ENCODE measurements around the gene GLT8D1. TPM values are rescaled to one million over a fixed set of nuclear protein-coding genes. Genes with fewer than 3 reads are reported as not detected.

GLT8D1 gene
- polyA plus RNA-seq, 2 of the 4 experiments (the other 2 are of a cell fraction), result 37.3 to 58.5 TPM

DNA sequence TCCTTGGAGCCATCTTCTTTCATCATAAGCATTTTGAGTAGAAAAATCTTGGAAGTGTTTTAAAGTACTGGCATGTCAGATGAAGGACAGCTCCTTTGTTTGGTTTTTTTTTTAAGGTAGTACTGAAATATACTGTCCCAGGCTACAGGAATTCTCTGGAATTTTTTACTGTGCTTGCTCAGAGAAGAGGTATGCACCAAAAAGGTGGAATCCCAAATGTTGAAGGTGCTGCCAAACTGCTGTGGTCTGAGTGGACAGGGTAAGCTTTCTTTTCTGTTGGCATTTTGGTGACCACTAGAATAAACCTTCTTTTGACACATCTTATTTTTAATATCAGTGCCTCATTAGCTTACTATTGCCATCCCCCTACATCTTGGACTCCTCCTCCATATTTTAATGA, 12.5 kb downstream of the GLT8D1 start:
- ATAC-seq (no peak), DNase-seq (ENCODE audit: low read depth in 1 of 2, low spot score in 1 of 2) (no peak), FAIRE-seq (no peak)
- Histone ChIP-seq H3K4me1 (peaks cover 13% of the 10 kb centered on the region; the same call in 2 of the 3 replicates), H3K4me3 (no peak overlapping the region), H3K27ac (no peak overlapping the region), H3K4me2 (no peak overlapping the region), H3K9me3 (no peaks in the 10 kb centered on the region)
- ChIA-PET CTCF (no interaction called here), POLR2A (interaction anchor here (0.6 kb wide), 1 partner anchor 157 kb away, joined by 3 read pairs; the partner anchor contains the start of gene UQCC5)
- TF ChIP-seq JUNB (IDR thresholded peaks at IDR 0.05) (no peak), TP53 (CRISPR knock-in tag; IDR thresholded peaks at IDR 0.05) (no peak), RNF2 (IDR thresholded peaks at IDR 0.05; ENCODE audit: borderline replicate concordance, low read depth) (no peak), KDM1A (IDR thresholded peaks at IDR 0.05; ENCODE audit: low read depth) (no peak)
- TF ChIP-seq, protein P1, sequence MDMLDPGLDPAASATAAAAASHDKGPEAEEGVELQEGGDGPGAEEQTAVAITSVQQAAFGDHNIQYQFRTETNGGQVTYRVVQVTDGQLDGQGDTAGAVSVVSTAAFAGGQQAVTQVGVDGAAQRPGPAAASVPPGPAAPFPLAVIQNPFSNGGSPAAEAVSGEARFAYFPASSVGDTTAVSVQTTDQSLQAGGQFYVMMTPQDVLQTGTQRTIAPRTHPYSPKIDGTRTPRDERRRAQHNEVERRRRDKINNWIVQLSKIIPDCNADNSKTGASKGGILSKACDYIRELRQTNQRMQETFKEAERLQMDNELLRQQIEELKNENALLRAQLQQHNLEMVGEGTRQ (IDR thresholded peaks at IDR 0.05), result no peak
- TF ChIP-seq, protein P2, sequence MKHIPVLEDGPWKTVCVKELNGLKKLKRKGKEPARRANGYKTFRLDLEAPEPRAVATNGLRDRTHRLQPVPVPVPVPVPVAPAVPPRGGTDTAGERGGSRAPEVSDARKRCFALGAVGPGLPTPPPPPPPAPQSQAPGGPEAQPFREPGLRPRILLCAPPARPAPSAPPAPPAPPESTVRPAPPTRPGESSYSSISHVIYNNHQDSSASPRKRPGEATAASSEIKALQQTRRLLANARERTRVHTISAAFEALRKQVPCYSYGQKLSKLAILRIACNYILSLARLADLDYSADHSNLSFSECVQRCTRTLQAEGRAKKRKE (CRISPR knock-in tag; IDR thresholded peaks at IDR 0.05; ENCODE audit: low read depth), result no peak

DNA sequence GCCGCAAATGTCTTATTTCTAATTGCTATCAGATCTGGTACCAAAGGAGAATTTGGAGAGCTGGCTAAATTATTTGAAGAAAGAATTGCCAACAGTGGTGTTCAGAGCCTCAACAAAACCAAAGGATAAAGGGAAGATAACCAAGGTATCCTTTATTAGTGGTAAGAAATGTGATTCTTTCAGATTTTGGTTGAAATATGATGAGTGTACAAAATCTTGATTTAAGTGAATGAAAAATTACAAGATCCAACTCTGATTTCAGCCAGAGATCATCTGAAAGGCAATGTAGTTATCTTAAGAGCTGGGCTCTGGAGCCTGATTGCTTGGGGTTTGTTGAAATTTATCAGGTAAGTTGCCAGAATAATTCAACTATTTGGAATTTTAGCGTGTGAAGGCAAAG, 15.0 kb downstream of the GLT8D1 start:
- WGBS (ENCODE audit: missing lambda C conversion rate), result 86% methylated on average over 2 of the region's 2 CpGs
- no peak for DNase-seq (ENCODE audit: low read depth in 1 of 2, low spot score in 1 of 2)
- no peak for TF ChIP-seq TFCP2L1 (CRISPR knock-in tag; IDR thresholded peaks at IDR 0.05)
- TF ChIP-seq MAFK (IDR thresholded peaks at IDR 0.05; ENCODE audit: partially characterized antibody), result peak; percentile 65
- FAIRE-seq, result no peak
- ChIA-PET POLR2A (interaction anchor here (1.4 kb wide), 1 partner anchor 15 kb away, joined by 6 read pairs; the partner anchor contains the start of genes GLT8D1 and SPCS1), CTCF (interaction anchor here (0.6 to 1.6 kb wide), 2 partner anchors 91 to 244 kb away, joined by 3 to 4 read pairs; no protein-coding TSS in a partner anchor)
- H3K4me3 ChIP-seq, result no peak overlapping the region
- H3K9me3 ChIP-seq, result no peaks in the 10 kb centered on the region
- no peak overlapping the region for H3K27ac ChIP-seq
- ATAC-seq, result no peak
- H3K4me2 ChIP-seq, result no peak overlapping the region
- H3K4me1 ChIP-seq, result peaks cover 24% of the 10 kb centered on the region; the same call in 2 of the 3 replicates

DNA sequence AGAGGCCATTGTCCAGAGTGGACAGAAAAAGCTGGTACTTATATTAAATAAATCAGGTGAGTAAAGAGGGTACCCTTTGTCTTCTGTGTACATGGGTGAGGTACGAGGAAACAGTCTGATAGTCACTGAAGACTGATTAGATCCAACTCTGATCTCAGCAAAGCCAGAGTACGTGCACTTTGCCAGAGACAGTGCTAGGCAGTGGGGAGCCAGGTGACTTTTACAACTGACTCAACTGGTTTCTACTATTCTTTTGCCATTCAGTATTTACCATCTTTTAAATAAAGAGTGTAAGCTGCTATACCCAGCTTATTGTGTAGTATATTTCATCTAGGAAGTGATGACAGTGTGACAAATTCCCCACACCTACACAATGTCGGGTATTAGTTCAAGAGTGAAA, 16.4 kb downstream of the GLT8D1 start:
- H3K9me3 ChIP-seq, result no peaks in the 10 kb centered on the region
- FAIRE-seq (no peak), DNase-seq (ENCODE audit: low read depth in 1 of 2, low spot score in 1 of 2) (no peak), ATAC-seq (no peak)
- no peak overlapping the region for H3K4me3 ChIP-seq
- POLR2A ChIA-PET, result no interaction called here
- WGBS (ENCODE audit: missing lambda C conversion rate), result 87% methylated on average over 3 of the region's 3 CpGs
- H3K4me1 ChIP-seq, result peaks cover 30% of the 10 kb centered on the region; the same call in 2 of the 3 replicates
- no peak overlapping the region for H3K27ac ChIP-seq
- no peak for TF ChIP-seq HEYL (CRISPR knock-in tag; IDR thresholded peaks at IDR 0.05)
- no peak overlapping the region for H3K4me2 ChIP-seq
- CTCF ChIA-PET, result no interaction called here

DNA sequence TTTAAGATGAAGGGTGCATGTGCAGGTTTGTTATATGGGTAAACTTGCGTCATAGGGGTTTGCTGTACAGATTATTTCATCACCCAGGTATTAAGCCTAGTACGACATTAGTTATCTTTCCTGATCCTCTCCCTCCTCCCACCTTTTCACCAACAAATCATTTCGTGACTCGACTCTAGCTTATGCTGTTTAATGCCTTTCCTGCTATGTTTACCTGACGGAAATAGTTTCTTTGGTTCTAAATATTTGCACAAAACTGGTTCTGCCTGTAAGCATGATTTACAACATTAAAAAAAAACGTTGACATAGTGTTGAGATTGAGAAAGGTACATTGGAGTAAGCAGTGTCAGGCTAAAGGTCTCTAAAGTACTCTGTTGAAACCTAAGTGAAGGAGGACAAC, 17.3 kb downstream of the GLT8D1 start:
- no peak overlapping the region for H3K4me3 ChIP-seq
- H3K4me1 ChIP-seq, result peaks cover 36% of the 10 kb centered on the region; the same call in 2 of the 3 replicates
- ATAC-seq (no peak), DNase-seq (ENCODE audit: low read depth in 1 of 2, low spot score in 1 of 2) (no peak), FAIRE-seq (no peak)
- H3K27ac ChIP-seq, result no peak overlapping the region
- 70% methylated on average over 6 of the region's 6 CpGs for WGBS (ENCODE audit: missing lambda C conversion rate)
- TF ChIP-seq EHF (CRISPR knock-in tag; IDR thresholded peaks at IDR 0.05) (no peak), JUNB (IDR thresholded peaks at IDR 0.05) (no peak)
- H3K4me2 ChIP-seq, result peak overlapping the region; percentile 94
- H3K9me3 ChIP-seq, result no peaks in the 10 kb centered on the region
- CTCF ChIA-PET, result no interaction called here
- POLR2A ChIA-PET, result no interaction called here

DNA sequence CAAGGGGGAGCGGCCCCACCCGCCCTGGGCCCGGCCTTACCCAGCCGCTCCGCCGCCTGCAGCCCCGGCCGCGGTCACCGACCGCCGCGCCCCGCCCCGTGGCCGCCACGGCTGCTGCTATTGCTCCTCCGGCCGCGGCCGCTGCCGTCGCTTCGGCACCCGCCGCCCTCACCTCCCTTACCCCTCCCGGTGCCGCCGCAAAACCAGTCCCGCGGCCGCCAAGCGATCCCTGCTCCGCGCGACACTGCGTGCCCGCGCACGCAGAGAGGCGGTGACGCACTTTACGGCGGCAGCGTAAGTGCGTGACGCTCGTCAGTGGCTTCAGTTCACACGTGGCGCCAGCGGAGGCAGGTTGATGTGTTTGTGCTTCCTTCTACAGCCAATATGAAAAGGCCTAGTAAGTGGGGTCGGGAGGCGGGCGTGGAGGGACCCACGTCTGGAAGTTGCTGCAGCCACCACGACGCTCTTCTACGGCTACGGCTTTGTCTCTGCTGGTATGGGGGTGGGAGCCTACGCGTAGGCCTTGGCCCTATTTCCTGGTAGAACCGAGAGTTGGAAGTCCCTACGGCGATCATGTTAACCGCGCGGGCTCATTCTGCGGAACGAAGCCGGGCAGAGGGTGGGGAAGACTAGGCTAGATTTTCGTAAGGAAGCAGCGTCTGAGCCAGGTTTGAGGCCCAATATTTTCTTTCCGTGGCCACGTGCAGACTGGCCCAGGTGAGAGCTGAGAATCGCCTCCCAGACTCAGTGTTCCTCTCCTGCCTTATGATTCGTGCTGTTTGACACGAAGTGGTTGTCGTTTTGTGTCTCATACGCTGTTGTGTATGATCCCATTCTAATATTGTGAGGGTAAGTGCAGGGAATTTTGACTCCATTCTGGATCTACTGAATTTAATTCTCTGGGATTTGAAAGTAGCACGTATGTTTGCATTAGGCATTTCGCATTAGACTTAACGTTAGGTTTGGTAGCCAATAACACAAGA, 19.6 kb downstream of the GLT8D1 start, which contains the start of the genes GNL3 and PBRM1:
GNL3 (plus strand) TSS at position 324 of the 983 bp plus-strand sequence; CDS start at position 385, 61 bp downstream.
PBRM1 (minus strand) TSS at position 205 of the 983 bp plus-strand sequence.
- Histone ChIP-seq H3K4me1 (peaks cover 47% of the 10 kb centered on the region; the same call in 2 of the 3 replicates), H3K9me3 (no peaks in the 10 kb centered on the region), H3K4me3 (peak within 1 kb of the TSS; percentile 83), H3K4me2 (peak within 1 kb of the TSS; percentile 94), H3K27ac (peak within 1 kb of the TSS; percentile 99 to 100)
- POLR2A ChIA-PET, result no interaction called here
- CTCF ChIA-PET, result interaction anchor here (0.9 kb wide), 2 partner anchors 10 to 214 kb away, joined by 3 to 4 read pairs; no protein-coding TSS in a partner anchor
- no peak for FAIRE-seq
- peak; percentile 71 to 96 for DNase-seq (ENCODE audit: low read depth in 1 of 2, low spot score in 1 of 2)
- peak; percentile 84 to 86 for ATAC-seq
- WGBS (ENCODE audit: missing lambda C conversion rate), result 1% methylated on average over 26 of the region's 82 CpGs
- 0 out of 2 replicates have a peak, but pooled peaks have one; percentile 37 for TF ChIP-seq HOXB13 (CRISPR knock-in tag; IDR thresholded peaks at IDR 0.05; ENCODE audit: low read depth)
- TF ChIP-seq, protein P3, sequence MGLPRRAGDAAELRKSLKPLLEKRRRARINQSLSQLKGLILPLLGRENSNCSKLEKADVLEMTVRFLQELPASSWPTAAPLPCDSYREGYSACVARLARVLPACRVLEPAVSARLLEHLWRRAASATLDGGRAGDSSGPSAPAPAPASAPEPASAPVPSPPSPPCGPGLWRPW (IDR thresholded peaks at IDR 0.05), result no peak
- TF ChIP-seq CHD2 (IDR thresholded peaks at IDR 0.05; ENCODE audit: low read length, partially characterized antibody), result no peak
- no peak for TF ChIP-seq ZSCAN20 (CRISPR knock-in tag; IDR thresholded peaks at IDR 0.05)
- no peak for TF ChIP-seq ZC3H11A (IDR thresholded peaks at IDR 0.05)
- peak; percentile 93 to 95 for TF ChIP-seq JUN (IDR thresholded peaks at IDR 0.05)
- 0 out of 2 replicates have a peak, but pooled peaks have one; percentile 31 for TF ChIP-seq MAZ (IDR thresholded peaks at IDR 0.05; ENCODE audit: borderline replicate concordance, low read depth, low read length)
- TF ChIP-seq, protein P4, sequence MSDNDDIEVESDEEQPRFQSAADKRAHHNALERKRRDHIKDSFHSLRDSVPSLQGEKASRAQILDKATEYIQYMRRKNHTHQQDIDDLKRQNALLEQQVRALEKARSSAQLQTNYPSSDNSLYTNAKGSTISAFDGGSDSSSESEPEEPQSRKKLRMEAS (IDR thresholded peaks at IDR 0.05), result peak; percentile 100
- TF ChIP-seq EHMT2 (IDR thresholded peaks at IDR 0.05; ENCODE audit: low read depth), result no peak
- no peak for TF ChIP-seq SREBF2 (IDR thresholded peaks at IDR 0.05)
- no peak for TF ChIP-seq RFX5 (IDR thresholded peaks at IDR 0.05)
- no peak for TF ChIP-seq TFCP2L1 (CRISPR knock-in tag; IDR thresholded peaks at IDR 0.05)
- TF ChIP-seq, protein P5, sequence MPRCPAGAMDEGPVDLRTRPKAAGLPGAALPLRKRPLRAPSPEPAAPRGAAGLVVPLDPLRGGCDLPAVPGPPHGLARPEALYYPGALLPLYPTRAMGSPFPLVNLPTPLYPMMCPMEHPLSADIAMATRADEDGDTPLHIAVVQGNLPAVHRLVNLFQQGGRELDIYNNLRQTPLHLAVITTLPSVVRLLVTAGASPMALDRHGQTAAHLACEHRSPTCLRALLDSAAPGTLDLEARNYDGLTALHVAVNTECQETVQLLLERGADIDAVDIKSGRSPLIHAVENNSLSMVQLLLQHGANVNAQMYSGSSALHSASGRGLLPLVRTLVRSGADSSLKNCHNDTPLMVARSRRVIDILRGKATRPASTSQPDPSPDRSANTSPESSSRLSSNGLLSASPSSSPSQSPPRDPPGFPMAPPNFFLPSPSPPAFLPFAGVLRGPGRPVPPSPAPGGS (IDR thresholded peaks at IDR 0.05), result peak; percentile 95
- TF ChIP-seq MYC (IDR thresholded peaks at IDR 0.05; ENCODE audit: borderline replicate concordance, low read length), result peak; percentile 98

All from A549 (cell line).